NCI-H146 (cell line): ENCODE measurements around the gene RUVBL2.

ENCODE experiments used
- DNase-seq: peaks from one replicate; lab custom pipeline; 2025; lab: John Stamatoyannopoulos, UW

RUVBL2 gene

DNA sequence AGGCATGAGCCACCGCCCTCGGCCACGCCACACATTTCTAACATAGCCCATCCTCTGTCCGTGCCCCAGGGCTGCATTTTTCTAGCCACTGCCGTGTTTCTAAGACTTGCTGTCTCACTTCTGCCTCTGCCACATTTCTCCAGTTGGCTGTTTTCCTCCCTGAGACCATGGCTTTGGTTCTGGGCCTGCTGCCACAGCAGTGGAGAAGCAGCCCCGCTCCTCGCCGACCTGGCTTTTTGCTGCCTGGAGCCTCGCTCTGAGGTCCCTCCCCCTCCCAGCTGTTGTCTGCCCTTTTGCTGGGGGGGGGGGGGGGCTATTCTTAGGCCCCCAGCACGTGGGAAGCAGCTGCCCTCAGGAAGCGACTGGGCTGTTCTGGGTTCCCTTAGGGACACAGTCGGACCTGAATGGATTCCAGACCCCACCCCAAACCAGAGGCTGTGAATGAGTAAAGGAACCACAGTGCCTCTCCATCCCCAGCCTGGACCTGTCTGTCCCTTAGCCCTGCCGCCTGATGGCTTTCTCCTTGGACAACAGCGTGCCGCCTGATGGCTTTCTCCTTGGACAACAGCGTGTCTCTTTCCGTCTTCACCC is 3.9 kb upstream of the RUVBL2 start:
- DNase-seq = no peak

DNA sequence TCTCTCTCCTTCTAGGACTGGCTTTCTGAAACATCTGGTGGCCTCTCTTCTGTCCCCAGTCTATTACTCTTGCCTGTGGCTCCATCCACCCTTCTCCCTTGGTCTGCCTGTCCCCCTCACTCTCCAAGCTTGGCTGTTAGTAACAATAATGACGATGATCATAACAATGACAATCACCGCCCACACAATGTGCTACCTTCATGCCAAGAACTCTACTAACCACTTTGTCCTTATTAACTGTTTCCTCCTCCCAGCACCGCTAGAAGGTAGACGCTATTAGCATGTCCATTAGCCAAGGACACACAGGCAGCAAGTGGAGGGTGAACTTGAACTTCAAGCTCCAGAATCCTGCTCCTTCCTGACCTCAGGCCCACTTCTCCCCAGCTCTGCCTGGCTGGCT is 3.3 kb upstream of the RUVBL2 start:
- DNase-seq = no peak

DNA sequence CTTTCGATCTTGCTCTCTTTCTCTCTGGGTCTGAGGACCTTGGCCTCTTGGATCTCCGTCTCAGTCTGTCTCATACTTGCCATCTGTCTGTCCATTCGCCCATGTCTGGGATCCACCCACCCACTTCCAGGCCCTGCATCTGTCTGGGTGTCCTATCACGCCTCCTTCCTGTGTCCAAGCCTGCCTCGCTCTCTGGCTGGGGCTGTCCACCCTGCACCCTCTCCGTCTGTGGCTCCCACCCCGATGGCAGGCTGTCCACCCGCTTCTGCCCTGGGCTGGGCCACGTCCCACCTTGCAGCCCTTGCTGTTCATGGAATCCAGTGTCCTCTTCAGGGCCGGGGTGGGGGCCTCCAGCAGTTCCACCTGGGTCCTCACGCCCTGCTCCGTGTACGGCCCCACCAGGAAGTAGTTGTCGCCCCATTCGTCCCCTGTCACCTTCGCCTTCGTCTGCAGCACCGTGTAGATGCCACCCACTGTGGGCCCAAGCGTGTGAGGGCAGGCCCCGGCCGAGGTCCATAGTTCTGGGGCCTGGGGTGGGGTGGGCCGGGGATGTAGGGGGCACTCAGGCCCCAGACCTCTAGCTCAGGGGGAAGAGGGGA is 2.6 kb upstream of the RUVBL2 start:
- DNase-seq = no peak

DNA sequence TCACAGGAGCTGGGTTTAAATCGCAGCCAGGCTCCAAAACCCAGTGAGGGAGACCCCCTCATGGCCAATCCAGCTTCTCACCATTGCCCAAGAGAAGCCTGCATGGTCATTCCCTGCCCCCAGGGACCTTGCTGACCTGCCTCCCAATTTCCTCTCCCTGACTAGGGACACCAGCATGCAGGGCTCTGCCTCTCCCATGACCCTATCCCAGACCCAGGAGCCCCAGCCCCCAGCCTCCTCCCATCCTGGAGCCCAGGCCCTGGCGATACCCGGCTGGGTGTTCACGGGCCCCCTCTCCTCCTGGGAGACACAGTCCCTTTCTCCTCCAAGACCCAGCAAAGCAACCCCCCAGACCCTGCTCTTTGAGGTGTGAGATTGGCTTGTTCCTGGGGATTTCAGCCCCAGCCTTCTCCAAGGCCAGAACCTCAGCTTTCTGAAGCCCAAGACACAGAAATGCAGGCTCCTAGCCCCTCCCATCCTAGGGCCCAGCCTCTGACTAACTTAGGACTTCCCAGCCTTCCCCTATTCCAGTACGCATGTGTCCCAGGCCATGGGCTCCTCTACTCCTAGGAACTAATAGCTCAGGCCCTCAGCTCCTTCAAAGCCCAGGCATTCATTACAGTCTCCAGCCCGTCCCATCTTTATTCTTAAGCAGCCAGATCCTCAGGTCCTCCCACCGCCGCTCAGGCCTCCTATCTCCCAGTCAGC is 1.7 kb upstream of the RUVBL2 start:
- DNase-seq = peak; percentile 27

DNA sequence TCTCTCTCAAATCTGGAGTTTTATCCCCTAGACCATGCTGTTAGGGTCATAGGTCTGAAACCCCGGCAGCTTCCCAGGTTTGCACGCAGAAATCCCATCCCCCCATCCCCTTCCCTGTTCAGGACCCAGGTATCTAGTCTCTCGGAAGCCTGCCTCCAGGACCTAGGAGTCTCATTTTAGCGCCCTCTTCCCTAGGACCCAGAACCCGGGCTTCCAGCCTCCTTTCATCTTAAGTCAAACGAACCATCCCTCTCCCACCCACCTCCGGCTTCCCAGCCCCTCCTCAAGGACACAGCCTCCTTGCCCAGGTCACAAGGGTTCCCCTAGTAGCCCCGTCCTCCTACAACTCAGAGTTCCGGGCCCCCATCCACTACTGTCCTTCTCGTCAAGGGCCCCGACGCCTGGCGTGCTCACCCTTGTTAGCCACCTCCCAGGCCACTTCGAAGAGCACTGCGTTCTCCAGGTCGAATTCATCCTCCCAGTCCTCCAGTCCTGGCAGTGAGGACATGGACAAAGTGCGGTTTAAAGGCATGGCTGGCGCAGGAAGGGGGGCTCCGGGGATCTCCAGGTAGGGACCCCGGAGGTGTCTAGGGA is 1.0 kb upstream of the RUVBL2 start:
- peak; percentile 49 for DNase-seq

DNA sequence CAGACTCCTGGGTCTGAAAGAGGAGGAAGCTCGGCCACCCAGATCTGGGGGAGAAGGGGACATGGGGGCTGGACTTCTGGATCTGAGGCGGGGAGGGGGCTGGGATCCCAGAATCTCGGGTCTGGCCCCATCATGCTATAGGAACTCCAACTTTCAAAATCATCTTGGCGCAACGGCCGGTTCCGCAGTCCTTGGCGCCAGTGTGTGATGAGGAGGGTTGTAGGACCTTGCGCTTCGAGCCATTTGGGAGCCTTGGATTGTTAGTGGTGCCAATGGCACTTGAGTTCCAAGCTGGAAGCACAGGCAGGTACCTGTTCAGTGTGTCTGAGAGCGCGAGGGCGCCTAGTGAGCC is 324 bp downstream of the RUVBL2 start:
- DNase-seq = no peak

DNA sequence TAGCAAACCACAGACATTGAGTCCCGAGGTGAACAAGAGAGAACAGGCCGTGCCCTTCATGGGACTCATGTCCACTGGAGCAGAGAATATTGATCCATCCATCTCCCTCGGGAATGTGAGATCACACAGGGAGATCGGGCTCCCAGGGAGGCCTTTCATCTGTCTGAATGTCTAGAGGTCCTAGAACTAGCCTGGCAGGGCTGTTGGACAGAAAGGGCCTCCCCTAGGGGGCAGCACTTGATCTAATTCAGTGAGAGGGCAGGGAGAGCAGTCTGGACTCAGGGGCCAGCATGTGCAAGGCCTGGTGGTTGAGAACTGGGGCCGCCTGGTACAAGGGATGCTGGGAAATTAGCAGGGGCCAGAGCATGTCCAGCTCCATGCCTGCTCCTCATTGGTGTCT is 4.3 kb downstream of the RUVBL2 start:
- DNase-seq = peak; percentile 53

DNA sequence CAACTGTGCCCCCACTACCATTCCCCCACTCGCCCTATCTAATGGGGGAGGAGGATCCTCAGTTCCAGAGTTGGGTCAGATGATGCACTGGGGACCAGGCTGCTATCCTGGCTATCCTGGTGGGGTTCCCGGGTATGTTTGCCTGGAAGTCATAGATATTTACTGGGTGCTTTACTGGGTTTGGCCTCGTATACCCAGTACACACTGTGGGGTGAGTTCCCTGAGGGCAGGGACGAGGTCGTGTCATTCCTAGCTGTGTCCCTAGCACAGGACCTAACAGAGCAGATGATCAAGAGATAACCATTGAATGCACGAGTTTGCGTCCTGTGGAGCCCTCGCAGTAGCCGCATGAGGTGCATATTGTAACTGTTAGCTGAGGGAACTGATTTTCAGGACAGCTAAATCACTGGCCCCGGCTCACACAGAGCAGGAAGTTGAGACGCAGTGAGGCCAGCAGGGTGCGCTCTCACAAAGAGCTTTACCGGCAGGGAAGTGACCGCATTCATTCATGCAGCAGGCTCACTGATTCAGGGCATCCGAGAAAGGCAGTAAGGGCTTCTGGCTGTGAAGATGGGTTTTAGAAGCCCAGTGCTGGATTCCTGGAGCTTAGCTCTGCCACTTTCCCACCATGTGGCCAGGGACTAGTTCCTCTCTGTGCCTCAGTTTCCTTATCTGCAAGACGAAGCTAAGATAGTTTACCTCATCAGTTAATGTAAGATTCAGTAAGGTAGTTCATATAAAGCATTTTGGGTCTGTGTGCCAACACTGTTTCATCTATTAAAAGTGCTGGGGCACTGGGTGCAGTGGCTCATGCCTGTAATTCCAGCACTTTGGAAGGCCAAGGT is 6.0 kb downstream of the RUVBL2 start:
- DNase-seq = peak; percentile 18

DNA sequence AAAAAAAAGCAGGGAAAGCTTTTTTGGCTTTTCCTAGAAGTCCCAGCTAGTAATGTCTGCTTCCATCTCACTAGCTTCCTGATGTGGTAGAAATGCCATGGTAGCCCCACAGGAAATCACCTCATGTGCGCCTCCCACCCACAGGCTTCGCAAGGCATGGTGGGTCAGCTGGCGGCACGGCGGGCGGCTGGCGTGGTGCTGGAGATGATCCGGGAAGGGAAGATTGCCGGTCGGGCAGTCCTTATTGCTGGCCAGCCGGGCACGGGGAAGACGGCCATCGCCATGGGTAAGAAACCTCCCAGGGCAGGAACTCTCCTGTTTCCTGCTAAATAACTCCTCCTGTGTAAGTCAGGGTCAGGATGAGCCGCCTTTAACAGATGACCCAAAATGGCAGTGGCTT is 10.4 kb downstream of the RUVBL2 start:
- no peak for DNase-seq

DNA sequence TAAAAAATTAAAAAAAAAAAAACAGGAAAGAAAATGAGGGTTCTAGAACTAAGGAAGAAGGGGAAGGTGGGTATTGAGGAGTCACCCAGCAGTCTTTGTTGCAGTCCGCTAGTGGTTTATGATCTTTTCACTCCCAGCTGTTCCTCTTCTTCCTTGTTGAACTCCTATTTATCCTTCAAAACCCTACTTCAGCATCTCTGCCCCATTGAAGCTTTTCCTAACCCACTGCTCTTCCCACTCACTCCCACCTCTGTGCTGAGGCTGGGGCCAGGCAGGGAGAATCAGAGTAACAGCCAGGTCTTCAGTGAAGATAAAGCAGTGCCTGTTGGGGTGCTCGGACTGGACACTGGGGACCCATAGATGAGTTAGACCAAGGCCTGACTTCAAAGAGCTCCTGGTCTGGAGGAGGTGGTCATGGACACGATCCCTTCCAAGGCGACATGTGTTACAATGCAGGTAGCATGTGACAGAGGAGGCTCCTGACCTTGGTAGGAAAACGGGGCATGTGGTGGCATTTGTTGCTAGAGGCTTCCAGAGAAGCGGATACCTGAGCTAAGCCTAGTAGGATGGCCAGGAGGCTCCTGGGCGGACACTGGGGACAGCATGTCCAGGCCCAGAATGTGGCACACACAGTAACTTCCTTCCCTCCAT is 11.4 kb downstream of the RUVBL2 start:
- no peak for DNase-seq

DNA sequence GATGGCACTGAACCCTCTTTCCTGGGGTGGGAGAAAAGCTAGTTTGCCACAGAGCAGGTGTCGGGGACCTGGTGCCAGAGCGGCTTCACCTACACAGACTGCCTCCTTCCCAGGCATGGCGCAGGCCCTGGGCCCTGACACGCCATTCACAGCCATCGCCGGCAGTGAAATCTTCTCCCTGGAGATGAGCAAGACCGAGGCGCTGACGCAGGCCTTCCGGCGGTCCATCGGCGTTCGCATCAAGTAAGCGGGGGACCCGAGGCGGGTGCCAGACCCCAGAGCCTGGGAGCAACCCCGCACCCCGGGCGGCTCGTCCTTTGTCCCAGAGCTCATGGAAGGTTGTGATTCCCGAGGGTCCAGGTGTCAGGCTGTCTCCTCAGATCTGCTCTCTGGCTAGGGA is 13.2 kb downstream of the RUVBL2 start:
- DNase-seq = no peak

DNA sequence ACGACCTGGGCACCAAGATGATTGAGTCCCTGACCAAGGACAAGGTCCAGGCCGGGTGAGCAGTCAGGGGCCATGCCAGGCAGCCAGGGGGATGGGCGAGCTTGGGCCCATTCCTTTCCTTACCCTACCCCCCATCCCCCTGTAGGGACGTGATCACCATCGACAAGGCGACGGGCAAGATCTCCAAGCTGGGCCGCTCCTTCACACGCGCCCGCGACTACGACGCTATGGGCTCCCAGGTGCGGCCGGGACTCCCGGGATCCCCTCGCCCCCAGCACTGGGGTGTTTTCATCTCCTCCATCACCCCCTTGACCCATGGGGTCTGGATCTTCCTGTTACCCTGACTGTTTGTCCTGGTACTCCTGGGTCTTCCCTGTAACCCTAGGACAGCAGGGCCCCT is 16.1 kb downstream of the RUVBL2 start:
- DNase-seq = no peak

DNA sequence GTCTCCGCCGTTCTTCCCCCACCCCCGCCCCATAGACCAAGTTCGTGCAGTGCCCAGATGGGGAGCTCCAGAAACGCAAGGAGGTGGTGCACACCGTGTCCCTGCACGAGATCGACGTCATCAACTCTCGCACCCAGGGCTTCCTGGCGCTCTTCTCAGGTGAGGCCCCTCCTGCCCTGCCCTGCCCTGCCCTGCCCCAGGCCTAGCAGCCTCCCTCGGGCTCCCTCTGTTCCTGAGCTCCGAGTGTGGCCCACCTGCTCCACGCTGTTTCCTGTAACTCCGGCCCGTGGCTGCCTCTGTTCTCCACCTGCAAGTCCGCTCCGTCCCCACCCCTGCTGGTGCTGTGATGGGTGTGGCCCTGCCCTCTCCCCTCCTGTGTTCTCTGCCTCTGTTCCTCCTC is 16.8 kb downstream of the RUVBL2 start:
- DNase-seq = no peak

DNA sequence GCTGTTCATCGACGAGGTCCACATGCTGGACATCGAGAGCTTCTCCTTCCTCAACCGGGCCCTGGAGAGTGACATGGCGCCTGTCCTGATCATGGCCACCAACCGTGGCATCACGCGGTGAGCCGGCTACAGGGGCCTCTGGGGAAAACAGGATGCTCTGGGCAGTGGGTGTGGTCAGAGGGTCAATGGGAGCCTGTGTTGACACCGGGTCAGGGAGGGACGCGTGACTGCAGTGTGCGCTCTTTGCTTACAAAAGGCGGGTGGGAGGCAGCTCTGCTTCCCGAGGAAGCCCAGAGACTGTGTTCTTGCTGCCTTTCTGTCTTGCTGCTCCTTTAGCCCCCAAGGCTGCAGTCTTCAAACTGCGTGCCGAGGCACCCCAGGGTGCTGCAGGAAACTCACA is 17.5 kb downstream of the RUVBL2 start:
- DNase-seq = no peak

DNA sequence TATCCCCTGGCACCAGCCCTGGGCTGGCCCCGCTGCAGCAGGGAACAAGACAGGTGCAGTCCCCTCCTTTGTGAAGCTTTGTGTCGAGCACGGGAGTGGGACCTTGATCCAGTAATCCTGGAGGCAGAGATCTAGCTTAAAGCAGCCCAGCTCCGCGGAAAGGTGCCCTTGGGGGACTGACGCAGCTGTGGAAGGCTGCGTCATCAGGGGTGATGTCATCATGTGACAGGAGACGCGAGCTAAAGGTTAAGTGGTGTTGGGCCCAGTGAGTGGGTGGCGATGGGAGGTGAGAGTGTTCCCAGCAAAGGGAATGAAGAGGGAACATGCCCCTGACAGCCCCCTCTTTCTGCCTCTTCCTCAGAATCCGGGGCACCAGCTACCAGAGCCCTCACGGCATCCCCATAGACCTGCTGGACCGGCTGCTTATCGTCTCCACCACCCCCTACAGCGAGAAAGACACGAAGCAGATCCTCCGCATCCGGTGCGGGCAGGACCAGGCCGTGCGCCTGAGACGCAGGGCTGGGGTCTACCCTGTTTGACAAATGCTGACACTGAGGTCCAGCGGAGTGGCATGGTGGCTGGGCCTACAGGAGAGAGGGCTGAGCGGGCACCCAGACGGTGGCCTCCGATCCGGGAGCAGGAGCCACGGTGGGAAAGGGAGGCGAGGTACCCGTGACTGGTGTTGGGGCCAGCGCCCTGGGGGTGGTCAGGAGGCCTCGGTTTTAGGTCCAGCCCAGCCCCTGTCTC is 20.6 kb downstream of the RUVBL2 start:
- no peak for DNase-seq

DNA sequence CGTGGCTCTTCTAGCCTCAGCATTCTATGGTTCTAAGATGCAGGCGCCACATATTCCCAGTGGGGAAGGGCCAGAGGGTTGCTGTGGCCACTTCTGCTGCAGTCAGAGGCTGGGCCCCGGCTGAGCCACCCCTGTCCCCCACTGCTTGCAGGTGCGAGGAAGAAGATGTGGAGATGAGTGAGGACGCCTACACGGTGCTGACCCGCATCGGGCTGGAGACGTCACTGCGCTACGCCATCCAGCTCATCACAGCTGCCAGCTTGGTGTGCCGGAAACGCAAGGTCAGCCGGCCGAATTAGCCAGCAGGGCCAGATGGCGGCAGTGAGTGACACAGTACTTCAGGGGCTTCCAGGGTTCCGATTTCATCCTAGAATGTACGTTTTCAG is 21.2 kb downstream of the RUVBL2 start:
- DNase-seq = no peak

DNA sequence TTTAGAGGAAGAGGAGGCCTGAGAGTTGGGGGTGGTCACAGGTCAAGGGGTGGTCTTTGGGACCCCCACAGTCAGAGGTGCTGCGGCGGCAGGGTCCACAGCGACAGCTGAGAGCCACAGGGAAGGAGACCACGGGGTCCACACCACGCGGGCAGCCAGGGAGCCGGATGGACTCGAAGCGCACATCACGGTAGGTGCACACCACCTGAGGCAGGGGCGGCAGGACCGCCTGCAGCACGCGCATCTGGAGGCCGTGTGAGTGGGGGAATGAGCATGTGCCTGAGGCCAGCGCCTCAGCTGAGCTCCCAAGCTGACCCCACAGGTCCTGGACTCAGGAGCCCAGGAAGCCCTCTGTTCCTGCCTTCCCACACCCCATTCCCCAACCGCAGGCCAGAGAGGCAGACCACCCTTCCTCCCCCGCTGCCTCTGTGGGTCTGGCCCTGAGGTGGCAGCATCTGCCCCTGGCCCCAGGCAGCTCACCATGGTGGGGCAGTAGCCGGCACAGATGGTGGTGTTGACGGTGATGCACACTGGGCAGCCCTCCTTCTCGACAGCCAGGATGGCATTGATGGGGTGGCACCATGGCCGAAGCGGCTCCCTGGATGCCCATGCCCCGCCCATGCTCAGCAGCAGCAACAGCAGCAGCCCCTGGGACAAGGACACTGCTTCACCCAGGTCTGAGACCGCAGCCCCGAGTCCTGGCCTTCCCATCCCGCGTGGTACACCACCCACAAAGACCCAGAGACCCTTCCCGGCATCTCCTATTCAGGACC is 22.6 kb downstream of the RUVBL2 start:
- DNase-seq = no peak

DNA sequence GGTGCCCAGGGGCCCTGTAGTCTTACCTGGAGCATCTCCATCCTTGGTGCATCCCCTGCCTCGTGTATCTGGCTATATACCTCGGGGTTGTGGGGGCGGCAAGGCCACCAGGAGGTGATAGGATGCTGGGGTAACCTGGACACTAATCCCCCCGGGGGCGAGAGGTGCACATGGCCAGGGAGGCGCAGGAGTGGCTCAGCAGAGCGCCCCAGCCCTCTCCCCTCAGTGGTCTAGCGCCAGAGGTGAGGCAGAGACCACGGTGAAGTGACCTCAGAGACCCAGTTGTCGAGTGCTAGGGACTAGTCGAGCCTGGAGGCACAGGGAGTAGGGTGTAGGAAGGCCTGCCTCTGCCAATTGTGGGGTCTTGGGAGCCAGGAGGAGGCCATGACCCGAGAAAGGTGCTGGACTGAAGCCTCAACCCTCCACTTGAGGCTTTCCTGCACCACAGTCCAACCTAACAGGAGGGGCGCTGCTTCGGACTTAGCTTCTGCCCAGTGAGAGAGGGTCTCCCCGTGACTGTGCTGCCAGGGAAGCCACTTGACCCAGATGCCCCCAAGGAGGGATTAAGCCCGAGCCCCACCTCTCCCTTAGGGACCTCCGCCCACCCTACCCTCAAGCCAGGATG is 23.5 kb downstream of the RUVBL2 start, which contains the start of gene LHB:
Gene LHB, minus strand, starts transcription at position 51 of the 625 bp plus-strand sequence. Its CDS starts 10 bp downstream, at position 41.
- DNase-seq = no peak

DNA sequence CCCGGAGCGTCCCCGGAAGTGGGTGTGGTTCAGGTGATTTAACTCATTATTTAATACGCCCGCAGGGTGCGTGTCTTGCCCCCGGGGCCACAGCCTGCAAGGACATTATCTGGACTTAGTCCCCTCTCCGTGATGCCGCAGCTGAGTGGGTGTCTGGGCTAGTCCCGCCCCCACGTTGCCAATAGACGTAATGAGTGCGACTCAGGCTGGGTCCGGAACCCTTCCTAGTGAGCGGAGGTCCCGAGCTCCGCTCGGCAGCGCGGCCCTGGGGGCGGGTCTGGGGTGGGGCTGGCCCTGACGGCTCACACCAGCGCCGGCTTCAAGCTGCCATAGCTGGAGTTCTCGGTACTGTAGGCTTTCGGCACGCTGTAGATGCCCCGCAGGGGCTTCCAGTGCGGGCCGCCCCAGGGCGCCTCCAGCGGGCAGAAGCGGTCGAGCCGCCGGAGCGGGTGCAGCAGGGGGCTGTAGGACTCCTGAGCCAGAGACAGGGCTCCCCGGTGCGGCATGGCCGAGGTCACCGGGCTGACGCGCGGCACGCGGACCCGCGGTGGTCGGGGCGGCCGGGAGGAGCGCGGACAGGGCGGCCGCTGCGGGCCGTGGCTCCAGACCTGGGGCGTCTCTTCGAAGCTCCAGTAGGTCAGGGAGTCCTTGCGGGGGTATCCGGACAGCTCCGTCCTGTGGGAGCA is 24.1 kb downstream of the RUVBL2 start:
- DNase-seq = peak; percentile 71
